HG02981 (cell line): ENCODE measurements around the gene TOX2.

Source experiments
- ATAC-seq: cut with Tn5 transposase; IDR thresholded peaks from one replicate; pipeline ENCODE4 v1.9.1; 2021; ENCODE audit warnings: mild to moderate bottlenecking, moderate library complexity; ENCODE audit not compliant: unreplicated experiment

Gene TOX2

GRCh38 chr20:43994486-43995100 lies 79.9 kb downstream of the TOX2 start:
- no peak for ATAC-seq

- ATAC-seq = no peak
Measured at GRCh38 chr20:43995645-43996044, 81.0 kb downstream of the TOX2 start.

- ATAC-seq = no peak
Measured at GRCh38 chr20:43996240-43996930, 81.7 kb downstream of the TOX2 start.

GRCh38 chr20:43999848-44000247 lies 85.2 kb downstream of the TOX2 start:
- no peak for ATAC-seq

- no peak for ATAC-seq
Measured at GRCh38 chr20:44001667-44002596, 87.3 kb downstream of the TOX2 start.

- no peak for ATAC-seq
Measured at GRCh38 chr20:44002861-44003260, 88.2 kb downstream of the TOX2 start.

- no peak for ATAC-seq
Measured at GRCh38 chr20:44003609-44004008, 89.0 kb downstream of the TOX2 start.

- ATAC-seq = no peak
Measured at GRCh38 chr20:44004306-44004915, 89.8 kb downstream of the TOX2 start.

GRCh38 chr20:44005661-44006060 lies 91.0 kb downstream of the TOX2 start:
- no peak for ATAC-seq

GRCh38 chr20:44006126-44006525 lies 91.5 kb downstream of the TOX2 start:
- no peak for ATAC-seq

GRCh38 chr20:44006578-44006977 lies 91.9 kb downstream of the TOX2 start:
- no peak for ATAC-seq

- no peak for ATAC-seq
Measured at GRCh38 chr20:44008806-44009678, 94.4 kb downstream of the TOX2 start.

- no peak for ATAC-seq
Measured at GRCh38 chr20:44009679-44009992, 95.0 kb downstream of the TOX2 start.

GRCh38 chr20:44010162-44010704 lies 95.6 kb downstream of the TOX2 start:
- no peak for ATAC-seq

GRCh38 chr20:44011251-44011940 lies 96.7 kb downstream of the TOX2 start:
- no peak for ATAC-seq

GRCh38 chr20:44012466-44013226 lies 98.0 kb downstream of the TOX2 start:
- no peak for ATAC-seq

GRCh38 chr20:44014807-44015732 lies 100.4 kb downstream of the TOX2 start:
- ATAC-seq = no peak

- ATAC-seq = no peak
Measured at GRCh38 chr20:44015733-44016103, 101.1 kb downstream of the TOX2 start.
